Measurements from ENCODE around the gene UNC13A.

UNC13A gene

GRCh38 chr19:17687857-17688784 is at the start of gene UNC13A:
UNC13A (minus strand) TSS chr19:17688354; CDS start chr19:17688199, 155 bp downstream.
- H3K4me1 Mint-ChIP-seq (ENCODE audit: low read depth), result peaks cover 13% of the 10 kb centered on the region
- H3K4me3 Mint-ChIP-seq, result no peak within 1 kb of the TSS
- no peaks in the 10 kb centered on the region for H3K36me3 Mint-ChIP-seq (ENCODE audit: low read depth)
- no peaks in the 10 kb centered on the region for H3K9me3 Mint-ChIP-seq
- H3K27ac Mint-ChIP-seq, result no peak within 1 kb of the TSS
- peaks cover 80% of the 10 kb centered on the region for H3K27me3 Mint-ChIP-seq
- peak; percentile 68 for DNase-seq

GRCh38 chr19:17737690-17738153 is 49.6 kb upstream of the UNC13A start:
- no peak for DNase-seq
- Mint-ChIP-seq H3K36me3 (ENCODE audit: low read depth) (peaks cover 56% of the 10 kb centered on the region), H3K27ac (no peak overlapping the region), H3K27me3 (no peaks in the 10 kb centered on the region), H3K4me1 (ENCODE audit: low read depth) (peaks cover 5% of the 10 kb centered on the region), H3K9me3 (no peaks in the 10 kb centered on the region), H3K4me3 (no peak overlapping the region)

- DNase-seq, result no peak
- H3K4me3 Mint-ChIP-seq, result no peak overlapping the region
- no peak overlapping the region for H3K27ac Mint-ChIP-seq
- H3K36me3 Mint-ChIP-seq (ENCODE audit: low read depth), result peaks cover 76% of the 10 kb centered on the region
- no peaks in the 10 kb centered on the region for H3K27me3 Mint-ChIP-seq
- no peaks in the 10 kb centered on the region for H3K9me3 Mint-ChIP-seq
- peaks cover 18% of the 10 kb centered on the region for H3K4me1 Mint-ChIP-seq (ENCODE audit: low read depth)
These were observed 47.3 kb upstream of the UNC13A start for GRCh38 chr19:17735410-17735809.

GRCh38 chr19:17734146-17734545 is 46.0 kb upstream of the UNC13A start:
- Mint-ChIP-seq H3K27ac (no peak overlapping the region), H3K4me3 (no peak overlapping the region), H3K27me3 (no peaks in the 10 kb centered on the region), H3K9me3 (no peaks in the 10 kb centered on the region), H3K4me1 (ENCODE audit: low read depth) (peaks cover 27% of the 10 kb centered on the region), H3K36me3 (ENCODE audit: low read depth) (peaks cover 89% of the 10 kb centered on the region)
- no peak for DNase-seq

DNA sequence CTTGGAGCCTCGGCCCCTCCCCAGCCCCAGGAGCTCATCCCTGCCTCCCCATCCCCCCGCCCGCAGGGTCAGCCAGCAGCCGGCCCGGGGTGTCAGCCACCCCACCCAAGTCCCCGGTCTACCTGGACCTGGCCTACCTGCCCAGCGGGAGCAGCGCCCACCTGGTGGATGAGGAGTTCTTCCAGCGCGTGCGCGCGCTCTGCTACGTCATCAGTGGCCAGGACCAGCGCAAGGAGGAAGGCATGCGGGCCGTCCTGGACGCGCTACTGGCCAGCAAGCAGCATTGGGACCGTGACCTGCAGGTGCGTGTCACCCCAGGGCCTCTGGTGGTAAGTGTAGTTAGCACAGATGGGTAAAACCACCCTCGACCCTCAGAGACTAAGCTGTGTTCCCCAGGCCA is 45.0 kb upstream of the UNC13A start:
- Mint-ChIP-seq H3K27me3 (no peaks in the 10 kb centered on the region), H3K36me3 (ENCODE audit: low read depth) (peaks cover 92% of the 10 kb centered on the region), H3K27ac (no peak overlapping the region), H3K9me3 (no peaks in the 10 kb centered on the region), H3K4me1 (ENCODE audit: low read depth) (peaks cover 28% of the 10 kb centered on the region), H3K4me3 (no peak overlapping the region)
- no peak for DNase-seq

DNA sequence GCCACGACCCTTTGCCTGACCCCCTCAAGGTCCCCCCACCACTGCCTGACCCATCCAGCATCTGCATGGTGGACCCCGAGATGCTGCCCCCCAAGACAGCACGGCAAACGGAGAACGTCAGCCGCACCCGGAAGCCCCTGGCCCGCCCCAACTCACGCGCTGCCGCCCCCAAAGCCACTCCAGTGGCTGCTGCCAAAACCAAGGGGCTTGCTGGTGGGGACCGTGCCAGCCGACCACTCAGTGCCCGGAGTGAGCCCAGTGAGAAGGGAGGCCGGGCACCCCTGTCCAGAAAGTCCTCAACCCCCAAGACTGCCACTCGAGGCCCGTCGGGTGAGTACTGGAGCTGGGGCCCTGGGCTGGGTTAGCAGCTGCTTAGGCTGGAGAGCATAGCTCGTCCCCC is 39.7 kb upstream of the UNC13A start:
- Mint-ChIP-seq H3K4me1 (ENCODE audit: low read depth) (peaks cover 34% of the 10 kb centered on the region), H3K36me3 (ENCODE audit: low read depth) (peaks cover 85% of the 10 kb centered on the region), H3K27ac (no peak overlapping the region), H3K9me3 (no peaks in the 10 kb centered on the region), H3K4me3 (no peak overlapping the region), H3K27me3 (no peaks in the 10 kb centered on the region)
- DNase-seq, result no peak

DNA sequence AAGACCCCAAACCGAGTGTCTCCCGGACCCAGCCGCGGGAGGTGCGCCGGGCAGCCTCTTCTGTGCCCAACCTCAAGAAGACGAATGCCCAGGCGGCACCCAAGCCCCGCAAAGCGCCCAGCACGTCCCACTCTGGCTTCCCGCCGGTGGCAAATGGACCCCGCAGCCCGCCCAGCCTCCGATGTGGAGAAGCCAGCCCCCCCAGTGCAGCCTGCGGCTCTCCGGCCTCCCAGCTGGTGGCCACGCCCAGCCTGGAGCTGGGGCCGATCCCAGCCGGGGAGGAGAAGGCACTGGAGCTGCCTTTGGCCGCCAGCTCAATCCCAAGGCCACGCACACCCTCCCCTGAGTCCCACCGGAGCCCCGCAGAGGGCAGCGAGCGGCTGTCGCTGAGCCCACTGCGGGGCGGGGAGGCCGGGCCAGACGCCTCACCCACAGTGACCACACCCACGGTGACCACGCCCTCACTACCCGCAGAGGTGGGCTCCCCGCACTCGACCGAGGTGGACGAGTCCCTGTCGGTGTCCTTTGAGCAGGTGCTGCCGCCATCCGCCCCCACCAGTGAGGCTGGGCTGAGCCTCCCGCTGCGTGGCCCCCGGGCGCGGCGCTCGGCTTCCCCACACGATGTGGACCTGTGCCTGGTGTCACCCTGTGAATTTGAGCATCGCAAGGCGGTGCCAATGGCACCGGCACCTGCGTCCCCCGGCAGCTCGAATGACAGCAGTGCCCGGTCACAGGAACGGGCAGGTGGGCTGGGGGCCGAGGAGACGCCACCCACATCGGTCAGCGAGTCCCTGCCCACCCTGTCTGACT is 39.0 kb upstream of the UNC13A start:
- H3K27ac Mint-ChIP-seq, result no peak overlapping the region
- no peaks in the 10 kb centered on the region for H3K9me3 Mint-ChIP-seq
- H3K27me3 Mint-ChIP-seq, result no peaks in the 10 kb centered on the region
- H3K4me1 Mint-ChIP-seq (ENCODE audit: low read depth), result peaks cover 32% of the 10 kb centered on the region
- no peak for DNase-seq
- H3K4me3 Mint-ChIP-seq, result no peak overlapping the region
- peaks cover 80% of the 10 kb centered on the region for H3K36me3 Mint-ChIP-seq (ENCODE audit: low read depth)

DNA sequence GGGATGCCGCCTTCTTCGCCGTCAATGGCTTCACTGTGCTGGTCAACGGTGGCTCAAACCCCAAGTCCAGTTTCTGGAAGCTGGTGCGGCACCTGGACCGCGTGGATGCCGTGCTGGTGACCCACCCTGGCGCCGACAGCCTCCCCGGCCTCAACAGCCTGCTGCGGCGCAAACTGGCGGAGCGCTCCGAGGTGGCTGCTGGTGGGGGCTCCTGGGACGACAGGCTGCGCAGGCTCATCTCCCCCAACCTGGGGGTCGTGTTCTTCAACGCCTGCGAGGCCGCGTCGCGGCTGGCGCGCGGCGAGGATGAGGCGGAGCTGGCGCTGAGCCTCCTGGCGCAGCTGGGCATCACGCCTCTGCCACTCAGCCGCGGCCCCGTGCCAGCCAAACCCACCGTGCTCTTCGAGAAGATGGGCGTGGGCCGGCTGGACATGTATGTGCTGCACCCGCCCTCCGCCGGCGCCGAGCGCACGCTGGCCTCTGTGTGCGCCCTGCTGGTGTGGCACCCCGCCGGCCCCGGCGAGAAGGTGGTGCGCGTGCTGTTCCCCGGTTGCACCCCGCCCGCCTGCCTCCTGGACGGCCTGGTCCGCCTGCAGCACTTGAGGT is 38.1 kb upstream of the UNC13A start:
- no peaks in the 10 kb centered on the region for H3K27me3 Mint-ChIP-seq
- peaks cover 37% of the 10 kb centered on the region for H3K4me1 Mint-ChIP-seq (ENCODE audit: low read depth)
- peaks cover 80% of the 10 kb centered on the region for H3K36me3 Mint-ChIP-seq (ENCODE audit: low read depth)
- no peak for DNase-seq
- no peak overlapping the region for H3K4me3 Mint-ChIP-seq
- no peaks in the 10 kb centered on the region for H3K9me3 Mint-ChIP-seq
- no peak overlapping the region for H3K27ac Mint-ChIP-seq

DNA sequence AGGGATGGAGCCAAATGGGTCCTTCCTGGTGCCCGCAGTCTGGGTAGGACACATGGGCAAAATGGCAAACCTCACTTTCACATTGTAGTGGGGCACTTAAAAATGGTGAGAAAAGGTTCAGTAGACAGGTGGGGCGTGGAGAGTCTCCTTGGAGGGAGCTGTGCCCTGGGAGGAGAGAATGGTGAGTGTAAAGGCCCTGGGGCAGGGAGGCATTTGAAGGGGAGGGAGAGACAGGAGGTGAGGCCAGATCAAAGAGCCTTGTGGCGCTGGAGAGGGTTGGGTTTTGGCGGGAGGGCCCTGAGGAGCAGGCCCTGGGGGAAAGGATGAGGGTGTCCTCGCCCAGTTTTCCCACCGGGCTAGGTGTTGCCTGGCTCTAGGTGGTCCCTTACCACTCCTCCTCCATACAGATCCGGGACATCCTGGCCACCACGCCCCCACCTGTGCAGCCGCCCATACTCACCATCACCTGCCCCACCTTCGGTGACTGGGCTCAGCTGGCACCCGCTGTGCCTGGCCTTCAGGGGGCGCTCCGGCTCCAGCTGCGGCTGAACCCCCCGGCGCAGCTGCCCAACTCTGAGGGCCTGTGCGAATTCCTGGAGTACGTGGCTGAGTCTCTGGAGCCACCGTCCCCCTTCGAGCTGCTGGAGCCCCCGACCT is 37.4 kb upstream of the UNC13A start:
- Mint-ChIP-seq H3K36me3 (ENCODE audit: low read depth) (peaks cover 78% of the 10 kb centered on the region), H3K27ac (no peak overlapping the region), H3K4me1 (ENCODE audit: low read depth) (peaks cover 39% of the 10 kb centered on the region), H3K27me3 (no peaks in the 10 kb centered on the region), H3K4me3 (no peak overlapping the region), H3K9me3 (no peaks in the 10 kb centered on the region)
- DNase-seq, result no peak

GRCh38 chr19:17724655-17725054 is 36.5 kb upstream of the UNC13A start:
- DNase-seq, result no peak
- Mint-ChIP-seq H3K4me3 (no peak overlapping the region), H3K27ac (no peak overlapping the region), H3K9me3 (no peaks in the 10 kb centered on the region), H3K36me3 (ENCODE audit: low read depth) (peaks cover 77% of the 10 kb centered on the region), H3K4me1 (ENCODE audit: low read depth) (peaks cover 37% of the 10 kb centered on the region), H3K27me3 (no peaks in the 10 kb centered on the region)

GRCh38 chr19:17722655-17723240 is 34.6 kb upstream of the UNC13A start:
- Mint-ChIP-seq H3K9me3 (no peaks in the 10 kb centered on the region), H3K4me3 (no peak overlapping the region), H3K4me1 (ENCODE audit: low read depth) (peaks cover 36% of the 10 kb centered on the region), H3K27me3 (no peaks in the 10 kb centered on the region), H3K36me3 (ENCODE audit: low read depth) (peaks cover 61% of the 10 kb centered on the region), H3K27ac (no peak overlapping the region)
- DNase-seq, result no peak

DNA sequence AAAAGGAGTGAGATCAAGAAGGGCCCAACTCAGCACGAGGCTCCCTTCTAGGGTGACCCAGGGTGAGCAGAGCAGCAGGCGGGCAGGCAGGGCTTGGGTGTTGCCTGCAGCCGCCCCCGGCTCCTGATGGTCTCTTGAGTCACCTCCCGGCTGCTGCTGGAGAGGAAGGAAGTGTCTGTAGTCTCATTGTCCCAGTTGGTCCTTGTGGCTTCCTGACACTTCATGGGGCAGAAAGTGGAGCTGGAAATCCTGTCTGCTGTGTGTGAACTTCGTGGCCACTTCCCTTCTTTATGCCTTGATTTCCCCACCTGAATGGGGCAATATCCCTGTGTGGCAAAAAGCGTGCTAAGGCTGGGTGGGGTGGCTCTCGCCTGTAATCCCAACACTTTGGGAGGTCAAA is 33.7 kb upstream of the UNC13A start:
- Mint-ChIP-seq H3K4me1 (ENCODE audit: low read depth) (peaks cover 41% of the 10 kb centered on the region), H3K27ac (peak overlapping the region; percentile 80), H3K27me3 (no peaks in the 10 kb centered on the region), H3K36me3 (ENCODE audit: low read depth) (peaks cover 54% of the 10 kb centered on the region), H3K9me3 (no peaks in the 10 kb centered on the region), H3K4me3 (peak overlapping the region; percentile 84)
- no peak for DNase-seq

DNA sequence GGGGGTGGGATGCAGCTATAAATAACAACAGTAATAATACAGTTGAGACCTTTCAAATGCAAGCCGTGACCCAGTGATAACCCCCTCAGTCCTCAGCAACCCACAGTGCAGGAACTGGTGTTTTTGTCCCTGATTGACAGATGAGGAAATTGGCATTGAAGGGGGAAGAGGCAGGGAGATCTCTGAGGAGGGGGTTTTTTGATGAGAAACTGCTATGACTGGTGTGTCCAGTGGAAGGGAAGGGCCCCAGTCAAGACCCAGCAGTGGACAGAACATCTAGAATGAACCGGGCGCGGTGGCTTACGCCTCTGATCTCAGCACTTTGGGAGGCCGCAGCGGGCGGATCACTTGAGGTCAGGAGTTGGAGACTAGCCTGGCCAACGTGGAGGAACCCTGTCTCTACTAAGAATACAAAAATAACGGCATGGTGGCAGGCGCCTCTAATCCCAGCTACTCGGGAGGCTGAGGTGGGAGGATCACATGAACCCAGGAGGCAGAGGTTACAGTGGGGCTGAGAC is 33.0 kb upstream of the UNC13A start:
- Mint-ChIP-seq H3K4me1 (ENCODE audit: low read depth) (peaks cover 41% of the 10 kb centered on the region), H3K9me3 (no peaks in the 10 kb centered on the region), H3K27ac (peak overlapping the region; percentile 80), H3K27me3 (no peaks in the 10 kb centered on the region), H3K36me3 (ENCODE audit: low read depth) (peaks cover 51% of the 10 kb centered on the region), H3K4me3 (peak overlapping the region; percentile 84)
- DNase-seq, result no peak

Data from activated T-cell treated with anti-CD3 and anti-CD28 coated beads, Interleukin-2, amount 50 U/mL, for 24 hours (primary cell).